CD4-positive, alpha-beta T cell treated with Interferon alpha-2 for 1 hour (primary cell): ENCODE data around the gene CCDC134.

Experiments
- DNase-seq, 2 donors: peaks; one replicate each; pipeline ENCODE4 v3.0.0-alpha.2; 2020 to 2022

Gene CCDC134

GRCh38 chr22:41800348-41801146 lies at the start of gene CCDC134:
Gene CCDC134, plus strand, starts transcription at chr22:41800679. Its CDS starts 8,212 bp downstream, at chr22:41808891.
- peak; percentile 90 to 92 for DNase-seq

- DNase-seq: no peak
Observed at GRCh38 chr22:41752011-41752970, 48.2 kb upstream of the CCDC134 start.

- DNase-seq: no peak
Observed at GRCh38 chr22:41753984-41754383, 46.5 kb upstream of the CCDC134 start.

- DNase-seq: peak in 1 of 2 donors; percentile 1
Observed at GRCh38 chr22:41757502-41757901, 43.0 kb upstream of the CCDC134 start.

- DNase-seq: no peak
Observed at GRCh38 chr22:41758231-41758630, 42.2 kb upstream of the CCDC134 start.

- peak; percentile 23 to 34 for DNase-seq
Observed at GRCh38 chr22:41762980-41763779, 37.3 kb upstream of the CCDC134 start.

- no peak for DNase-seq
Observed at GRCh38 chr22:41766476-41766875, 34.0 kb upstream of the CCDC134 start.

GRCh38 chr22:41768430-41768829 lies 32.0 kb upstream of the CCDC134 start:
- DNase-seq: peak in 1 of 2 donors; percentile 31

GRCh38 chr22:41770715-41771468 lies 29.6 kb upstream of the CCDC134 start:
- no peak for DNase-seq

GRCh38 chr22:41772198-41772597 lies 28.3 kb upstream of the CCDC134 start:
- no peak for DNase-seq

GRCh38 chr22:41772645-41773044 lies 27.8 kb upstream of the CCDC134 start:
- DNase-seq: no peak

- DNase-seq: no peak
Observed at GRCh38 chr22:41775338-41775737, 25.1 kb upstream of the CCDC134 start.

GRCh38 chr22:41775976-41776375 lies 24.5 kb upstream of the CCDC134 start:
- no peak for DNase-seq

- no peak for DNase-seq
Observed at GRCh38 chr22:41776381-41776780, 24.1 kb upstream of the CCDC134 start.

- DNase-seq: peak in 1 of 2 donors; percentile 15
Observed at GRCh38 chr22:41777749-41778425, 22.6 kb upstream of the CCDC134 start.

- DNase-seq: no peak
Observed at GRCh38 chr22:41779929-41780505, 20.5 kb upstream of the CCDC134 start.

GRCh38 chr22:41780746-41781505 lies 19.6 kb upstream of the CCDC134 start:
- DNase-seq: peak; percentile 96

- DNase-seq: no peak
Observed at GRCh38 chr22:41781507-41781906, 19.0 kb upstream of the CCDC134 start.

- DNase-seq: peak; percentile 21 to 52
Observed at GRCh38 chr22:41782316-41782715, 18.2 kb upstream of the CCDC134 start.

GRCh38 chr22:41782751-41783150 lies 17.7 kb upstream of the CCDC134 start:
- no peak for DNase-seq
